Measurements from ENCODE around the gene MROH8. TPM values are rescaled to one million over a fixed set of nuclear protein-coding genes. Genes with fewer than 3 reads are reported as not detected.
"Not testable (repeated sequence)": the region's sequence is repeated elsewhere in the genome, so short reads cannot be mapped to it uniquely, and the experiment has no call there.

MROH8 gene
- total RNA-seq, 1 experiment from 2014 or later, result 0.50 TPM

DNA sequence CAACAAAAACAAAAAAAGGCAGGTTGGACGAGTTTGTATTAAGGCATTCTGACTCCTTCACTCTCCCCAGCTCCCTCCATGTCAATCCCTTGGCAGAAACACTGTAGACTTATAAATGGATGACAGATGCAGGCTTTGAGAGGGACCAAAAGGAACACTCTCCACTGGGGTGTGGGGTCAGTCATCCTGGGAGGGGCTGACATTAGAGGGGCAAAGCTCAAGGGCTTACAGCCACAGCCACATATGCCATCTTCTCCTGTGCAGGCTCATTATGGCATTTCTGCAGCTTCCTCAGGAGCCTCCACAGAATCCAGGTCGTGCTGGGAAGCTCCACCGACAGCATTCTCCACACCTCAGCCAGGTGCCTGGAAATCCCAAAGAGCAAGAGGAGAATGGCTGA, 50.5 kb downstream of the MROH8 start:
- peaks cover 3% of the 10 kb centered on the region; the same call in 1 of the 2 replicates for H3K36me3 Mint-ChIP-seq
- POLR2A ChIA-PET, result no interaction called here
- CTCF ChIA-PET, result interaction anchor here (0.7 to 0.8 kb wide), 2 partner anchors 63 to 435 kb away, joined by 4 read pairs; no protein-coding TSS in a partner anchor

DNA sequence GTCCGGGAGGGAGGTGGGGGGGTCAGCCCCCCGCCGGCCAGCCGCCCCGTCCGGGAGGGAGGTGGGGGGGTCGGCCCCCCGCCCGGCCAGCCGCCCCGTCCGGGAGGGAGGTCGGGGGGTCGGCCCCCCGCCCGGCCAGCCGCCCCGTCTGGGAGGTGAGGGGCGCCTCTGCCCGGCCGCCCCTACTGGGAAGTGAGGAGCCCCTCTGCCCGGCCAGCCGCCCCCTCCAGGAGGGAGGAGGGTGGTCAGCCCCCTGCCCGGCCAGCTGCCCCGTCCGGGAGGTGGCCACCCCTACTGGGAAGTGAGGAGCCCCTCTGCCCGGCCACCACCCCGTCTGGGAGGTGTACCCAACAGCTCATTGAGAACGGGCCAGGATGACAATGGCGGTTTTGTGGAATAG, 53.1 kb downstream of the MROH8 start:
- not testable (repeated sequence) for H3K9me3 Mint-ChIP-seq

More for the DNA sequence above, 50.5 kb downstream of the MROH8 start:
- DNase-seq (ENCODE audit: low spot score) (no peak), ATAC-seq (no peak)
- H3K27ac Mint-ChIP-seq, result no peak overlapping the region
- peaks cover 4% of the 10 kb centered on the region; the same call in 1 of the 2 replicates for H3K9me3 Mint-ChIP-seq
- TF ChIP-seq ZNF416 (CRISPR knock-in tag; IDR thresholded peaks at IDR 0.05) (no peak), ZBTB21 (CRISPR knock-in tag; IDR thresholded peaks at IDR 0.05; ENCODE audit: borderline replicate concordance) (no peak), ZNF138 (CRISPR knock-in tag; conservative IDR thresholded peaks at IDR 0.05) (no peak), TP53 (CRISPR knock-in tag; IDR thresholded peaks at IDR 0.05) (no peak), ZNF121 (CRISPR knock-in tag; IDR thresholded peaks at IDR 0.05) (no peak), NFE2L1 (CRISPR knock-in tag; IDR thresholded peaks at IDR 0.05) (no peak)
- TF ChIP-seq, protein P1, sequence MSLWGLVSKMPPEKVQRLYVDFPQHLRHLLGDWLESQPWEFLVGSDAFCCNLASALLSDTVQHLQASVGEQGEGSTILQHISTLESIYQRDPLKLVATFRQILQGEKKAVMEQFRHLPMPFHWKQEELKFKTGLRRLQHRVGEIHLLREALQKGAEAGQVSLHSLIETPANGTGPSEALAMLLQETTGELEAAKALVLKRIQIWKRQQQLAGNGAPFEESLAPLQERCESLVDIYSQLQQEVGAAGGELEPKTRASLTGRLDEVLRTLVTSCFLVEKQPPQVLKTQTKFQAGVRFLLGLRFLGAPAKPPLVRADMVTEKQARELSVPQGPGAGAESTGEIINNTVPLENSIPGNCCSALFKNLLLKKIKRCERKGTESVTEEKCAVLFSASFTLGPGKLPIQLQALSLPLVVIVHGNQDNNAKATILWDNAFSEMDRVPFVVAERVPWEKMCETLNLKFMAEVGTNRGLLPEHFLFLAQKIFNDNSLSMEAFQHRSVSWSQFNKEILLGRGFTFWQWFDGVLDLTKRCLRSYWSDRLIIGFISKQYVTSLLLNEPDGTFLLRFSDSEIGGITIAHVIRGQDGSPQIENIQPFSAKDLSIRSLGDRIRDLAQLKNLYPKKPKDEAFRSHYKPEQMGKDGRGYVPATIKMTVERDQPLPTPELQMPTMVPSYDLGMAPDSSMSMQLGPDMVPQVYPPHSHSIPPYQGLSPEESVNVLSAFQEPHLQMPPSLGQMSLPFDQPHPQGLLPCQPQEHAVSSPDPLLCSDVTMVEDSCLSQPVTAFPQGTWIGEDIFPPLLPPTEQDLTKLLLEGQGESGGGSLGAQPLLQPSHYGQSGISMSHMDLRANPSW (CRISPR knock-in tag; conservative IDR thresholded peaks at IDR 0.05; ENCODE audit: low read depth), result no peak
- TF ChIP-seq, protein P2, sequence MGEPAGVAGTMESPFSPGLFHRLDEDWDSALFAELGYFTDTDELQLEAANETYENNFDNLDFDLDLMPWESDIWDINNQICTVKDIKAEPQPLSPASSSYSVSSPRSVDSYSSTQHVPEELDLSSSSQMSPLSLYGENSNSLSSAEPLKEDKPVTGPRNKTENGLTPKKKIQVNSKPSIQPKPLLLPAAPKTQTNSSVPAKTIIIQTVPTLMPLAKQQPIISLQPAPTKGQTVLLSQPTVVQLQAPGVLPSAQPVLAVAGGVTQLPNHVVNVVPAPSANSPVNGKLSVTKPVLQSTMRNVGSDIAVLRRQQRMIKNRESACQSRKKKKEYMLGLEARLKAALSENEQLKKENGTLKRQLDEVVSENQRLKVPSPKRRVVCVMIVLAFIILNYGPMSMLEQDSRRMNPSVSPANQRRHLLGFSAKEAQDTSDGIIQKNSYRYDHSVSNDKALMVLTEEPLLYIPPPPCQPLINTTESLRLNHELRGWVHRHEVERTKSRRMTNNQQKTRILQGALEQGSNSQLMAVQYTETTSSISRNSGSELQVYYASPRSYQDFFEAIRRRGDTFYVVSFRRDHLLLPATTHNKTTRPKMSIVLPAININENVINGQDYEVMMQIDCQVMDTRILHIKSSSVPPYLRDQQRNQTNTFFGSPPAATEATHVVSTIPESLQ (CRISPR knock-in tag; IDR thresholded peaks at IDR 0.05), result no peak
- TF ChIP-seq, protein P3, sequence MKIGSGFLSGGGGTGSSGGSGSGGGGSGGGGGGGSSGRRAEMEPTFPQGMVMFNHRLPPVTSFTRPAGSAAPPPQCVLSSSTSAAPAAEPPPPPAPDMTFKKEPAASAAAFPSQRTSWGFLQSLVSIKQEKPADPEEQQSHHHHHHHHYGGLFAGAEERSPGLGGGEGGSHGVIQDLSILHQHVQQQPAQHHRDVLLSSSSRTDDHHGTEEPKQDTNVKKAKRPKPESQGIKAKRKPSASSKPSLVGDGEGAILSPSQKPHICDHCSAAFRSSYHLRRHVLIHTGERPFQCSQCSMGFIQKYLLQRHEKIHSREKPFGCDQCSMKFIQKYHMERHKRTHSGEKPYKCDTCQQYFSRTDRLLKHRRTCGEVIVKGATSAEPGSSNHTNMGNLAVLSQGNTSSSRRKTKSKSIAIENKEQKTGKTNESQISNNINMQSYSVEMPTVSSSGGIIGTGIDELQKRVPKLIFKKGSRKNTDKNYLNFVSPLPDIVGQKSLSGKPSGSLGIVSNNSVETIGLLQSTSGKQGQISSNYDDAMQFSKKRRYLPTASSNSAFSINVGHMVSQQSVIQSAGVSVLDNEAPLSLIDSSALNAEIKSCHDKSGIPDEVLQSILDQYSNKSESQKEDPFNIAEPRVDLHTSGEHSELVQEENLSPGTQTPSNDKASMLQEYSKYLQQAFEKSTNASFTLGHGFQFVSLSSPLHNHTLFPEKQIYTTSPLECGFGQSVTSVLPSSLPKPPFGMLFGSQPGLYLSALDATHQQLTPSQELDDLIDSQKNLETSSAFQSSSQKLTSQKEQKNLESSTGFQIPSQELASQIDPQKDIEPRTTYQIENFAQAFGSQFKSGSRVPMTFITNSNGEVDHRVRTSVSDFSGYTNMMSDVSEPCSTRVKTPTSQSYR (CRISPR knock-in tag; IDR thresholded peaks at IDR 0.05), result no peak
- TF ChIP-seq, protein P4, sequence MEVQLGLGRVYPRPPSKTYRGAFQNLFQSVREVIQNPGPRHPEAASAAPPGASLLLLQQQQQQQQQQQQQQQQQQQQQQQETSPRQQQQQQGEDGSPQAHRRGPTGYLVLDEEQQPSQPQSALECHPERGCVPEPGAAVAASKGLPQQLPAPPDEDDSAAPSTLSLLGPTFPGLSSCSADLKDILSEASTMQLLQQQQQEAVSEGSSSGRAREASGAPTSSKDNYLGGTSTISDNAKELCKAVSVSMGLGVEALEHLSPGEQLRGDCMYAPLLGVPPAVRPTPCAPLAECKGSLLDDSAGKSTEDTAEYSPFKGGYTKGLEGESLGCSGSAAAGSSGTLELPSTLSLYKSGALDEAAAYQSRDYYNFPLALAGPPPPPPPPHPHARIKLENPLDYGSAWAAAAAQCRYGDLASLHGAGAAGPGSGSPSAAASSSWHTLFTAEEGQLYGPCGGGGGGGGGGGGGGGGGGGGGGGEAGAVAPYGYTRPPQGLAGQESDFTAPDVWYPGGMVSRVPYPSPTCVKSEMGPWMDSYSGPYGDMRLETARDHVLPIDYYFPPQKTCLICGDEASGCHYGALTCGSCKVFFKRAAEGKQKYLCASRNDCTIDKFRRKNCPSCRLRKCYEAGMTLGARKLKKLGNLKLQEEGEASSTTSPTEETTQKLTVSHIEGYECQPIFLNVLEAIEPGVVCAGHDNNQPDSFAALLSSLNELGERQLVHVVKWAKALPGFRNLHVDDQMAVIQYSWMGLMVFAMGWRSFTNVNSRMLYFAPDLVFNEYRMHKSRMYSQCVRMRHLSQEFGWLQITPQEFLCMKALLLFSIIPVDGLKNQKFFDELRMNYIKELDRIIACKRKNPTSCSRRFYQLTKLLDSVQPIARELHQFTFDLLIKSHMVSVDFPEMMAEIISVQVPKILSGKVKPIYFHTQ (CRISPR knock-in tag; IDR thresholded peaks at IDR 0.05), result no peak
- TF ChIP-seq, protein P5, sequence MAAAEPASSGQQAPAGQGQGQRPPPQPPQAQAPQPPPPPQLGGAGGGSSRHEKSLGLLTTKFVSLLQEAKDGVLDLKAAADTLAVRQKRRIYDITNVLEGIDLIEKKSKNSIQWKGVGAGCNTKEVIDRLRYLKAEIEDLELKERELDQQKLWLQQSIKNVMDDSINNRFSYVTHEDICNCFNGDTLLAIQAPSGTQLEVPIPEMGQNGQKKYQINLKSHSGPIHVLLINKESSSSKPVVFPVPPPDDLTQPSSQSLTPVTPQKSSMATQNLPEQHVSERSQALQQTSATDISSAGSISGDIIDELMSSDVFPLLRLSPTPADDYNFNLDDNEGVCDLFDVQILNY (CRISPR knock-in tag; IDR thresholded peaks at IDR 0.05), result no peak
- no peak overlapping the region for H3K4me3 Mint-ChIP-seq
- peaks cover 7% of the 10 kb centered on the region for H3K27me3 Mint-ChIP-seq (ENCODE audit: low read depth)
- H3K4me1 Mint-ChIP-seq, result no peaks in the 10 kb centered on the region

More for the DNA sequence above, 53.1 kb downstream of the MROH8 start:
- H3K36me3 Mint-ChIP-seq; DNase-seq (ENCODE audit: low spot score); H3K27me3 Mint-ChIP-seq (ENCODE audit: low read depth); H3K4me3 Mint-ChIP-seq; ATAC-seq; POLR2A ChIA-PET; H3K4me1 Mint-ChIP-seq; CTCF ChIA-PET; H3K27ac Mint-ChIP-seq: not testable (repeated sequence)
